ENCODE measurements around the gene PTH2.

DNA sequence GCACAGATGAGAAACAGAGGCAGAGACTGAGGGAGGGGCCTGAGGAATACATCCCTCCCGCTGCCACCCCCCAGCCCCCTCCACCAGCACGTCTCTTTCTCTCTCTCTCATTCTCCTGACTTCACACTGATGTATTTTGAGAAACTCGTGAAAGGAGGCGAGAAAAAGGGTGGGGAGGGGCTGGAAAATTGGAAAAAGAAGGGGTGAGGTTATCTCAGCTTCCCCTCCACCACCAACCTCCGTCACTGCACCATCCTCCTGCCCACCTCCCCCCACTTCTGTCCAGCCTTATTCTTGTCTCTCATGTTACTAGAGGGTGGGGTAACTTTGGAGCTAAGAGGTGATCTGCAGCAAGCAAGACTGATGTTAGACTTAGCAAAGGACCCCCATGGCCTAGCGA is 16.6 kb upstream of the PTH2 start:
- no peak for TF ChIP-seq SMC3 (IDR thresholded peaks at IDR 0.05; ENCODE audit: borderline replicate concordance, low read length)
- TF ChIP-seq, protein P1, sequence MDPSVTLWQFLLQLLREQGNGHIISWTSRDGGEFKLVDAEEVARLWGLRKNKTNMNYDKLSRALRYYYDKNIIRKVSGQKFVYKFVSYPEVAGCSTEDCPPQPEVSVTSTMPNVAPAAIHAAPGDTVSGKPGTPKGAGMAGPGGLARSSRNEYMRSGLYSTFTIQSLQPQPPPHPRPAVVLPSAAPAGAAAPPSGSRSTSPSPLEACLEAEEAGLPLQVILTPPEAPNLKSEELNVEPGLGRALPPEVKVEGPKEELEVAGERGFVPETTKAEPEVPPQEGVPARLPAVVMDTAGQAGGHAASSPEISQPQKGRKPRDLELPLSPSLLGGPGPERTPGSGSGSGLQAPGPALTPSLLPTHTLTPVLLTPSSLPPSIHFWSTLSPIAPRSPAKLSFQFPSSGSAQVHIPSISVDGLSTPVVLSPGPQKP (IDR thresholded peaks at IDR 0.05; ENCODE audit: low read depth, low read length) = no peak
- TF ChIP-seq, protein P2, sequence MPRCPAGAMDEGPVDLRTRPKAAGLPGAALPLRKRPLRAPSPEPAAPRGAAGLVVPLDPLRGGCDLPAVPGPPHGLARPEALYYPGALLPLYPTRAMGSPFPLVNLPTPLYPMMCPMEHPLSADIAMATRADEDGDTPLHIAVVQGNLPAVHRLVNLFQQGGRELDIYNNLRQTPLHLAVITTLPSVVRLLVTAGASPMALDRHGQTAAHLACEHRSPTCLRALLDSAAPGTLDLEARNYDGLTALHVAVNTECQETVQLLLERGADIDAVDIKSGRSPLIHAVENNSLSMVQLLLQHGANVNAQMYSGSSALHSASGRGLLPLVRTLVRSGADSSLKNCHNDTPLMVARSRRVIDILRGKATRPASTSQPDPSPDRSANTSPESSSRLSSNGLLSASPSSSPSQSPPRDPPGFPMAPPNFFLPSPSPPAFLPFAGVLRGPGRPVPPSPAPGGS (IDR thresholded peaks at IDR 0.05; ENCODE audit: borderline replicate concordance, insufficient read depth, low read depth, low read length, poor library complexity, severe bottlenecking) = no peak
- TF ChIP-seq CBX3 (IDR thresholded peaks at IDR 0.05; ENCODE audit: borderline replicate concordance, low read depth) = no peak
- no peak for TF ChIP-seq CHD2 (IDR thresholded peaks at IDR 0.05; ENCODE audit: borderline replicate concordance, low read depth, low read length)
- no peak for TF ChIP-seq RAD51 (IDR thresholded peaks at IDR 0.05)
- TF ChIP-seq, protein P3, sequence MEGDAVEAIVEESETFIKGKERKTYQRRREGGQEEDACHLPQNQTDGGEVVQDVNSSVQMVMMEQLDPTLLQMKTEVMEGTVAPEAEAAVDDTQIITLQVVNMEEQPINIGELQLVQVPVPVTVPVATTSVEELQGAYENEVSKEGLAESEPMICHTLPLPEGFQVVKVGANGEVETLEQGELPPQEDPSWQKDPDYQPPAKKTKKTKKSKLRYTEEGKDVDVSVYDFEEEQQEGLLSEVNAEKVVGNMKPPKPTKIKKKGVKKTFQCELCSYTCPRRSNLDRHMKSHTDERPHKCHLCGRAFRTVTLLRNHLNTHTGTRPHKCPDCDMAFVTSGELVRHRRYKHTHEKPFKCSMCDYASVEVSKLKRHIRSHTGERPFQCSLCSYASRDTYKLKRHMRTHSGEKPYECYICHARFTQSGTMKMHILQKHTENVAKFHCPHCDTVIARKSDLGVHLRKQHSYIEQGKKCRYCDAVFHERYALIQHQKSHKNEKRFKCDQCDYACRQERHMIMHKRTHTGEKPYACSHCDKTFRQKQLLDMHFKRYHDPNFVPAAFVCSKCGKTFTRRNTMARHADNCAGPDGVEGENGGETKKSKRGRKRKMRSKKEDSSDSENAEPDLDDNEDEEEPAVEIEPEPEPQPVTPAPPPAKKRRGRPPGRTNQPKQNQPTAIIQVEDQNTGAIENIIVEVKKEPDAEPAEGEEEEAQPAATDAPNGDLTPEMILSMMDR (IDR thresholded peaks at IDR 0.05 in 2 of 3, conservative IDR thresholded peaks at IDR 0.05 in 1 of 3; ENCODE audit: control insufficient read depth in 2 of 3, extremely low read depth in 1 of 3, insufficient read depth in 1 of 3, low read depth in 3 of 3, low read length in 3 of 3) = no peak
- no peak for TF ChIP-seq BRCA1 (IDR thresholded peaks at IDR 0.05; ENCODE audit: low read depth, low read length)
- TF ChIP-seq, protein P4, sequence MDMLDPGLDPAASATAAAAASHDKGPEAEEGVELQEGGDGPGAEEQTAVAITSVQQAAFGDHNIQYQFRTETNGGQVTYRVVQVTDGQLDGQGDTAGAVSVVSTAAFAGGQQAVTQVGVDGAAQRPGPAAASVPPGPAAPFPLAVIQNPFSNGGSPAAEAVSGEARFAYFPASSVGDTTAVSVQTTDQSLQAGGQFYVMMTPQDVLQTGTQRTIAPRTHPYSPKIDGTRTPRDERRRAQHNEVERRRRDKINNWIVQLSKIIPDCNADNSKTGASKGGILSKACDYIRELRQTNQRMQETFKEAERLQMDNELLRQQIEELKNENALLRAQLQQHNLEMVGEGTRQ (IDR thresholded peaks at IDR 0.05; ENCODE audit: borderline replicate concordance, low read depth, low read length) = no peak
- TF ChIP-seq CEBPB (IDR thresholded peaks at IDR 0.05; ENCODE audit: borderline replicate concordance in 1 of 2, low read depth in 2 of 2, low read length in 2 of 2) = no peak
- TF ChIP-seq SIN3A (IDR thresholded peaks at IDR 0.05; ENCODE audit: low read depth, low read length) = no peak
- no peak for TF ChIP-seq BMI1 (IDR thresholded peaks at IDR 0.05; ENCODE audit: borderline replicate concordance)

Data from GM12878 (cell line).